Stimulated activated CD4-positive, alpha-beta T cell treated with anti-CD3 and anti-CD28 coated beads, Interleukin-2, amount 100 ng/mL, for 48 hours (primary cell): ENCODE measurements around the gene CTSZ.
"Not testable (repeated sequence)": the region's sequence is repeated elsewhere in the genome, so short reads cannot be mapped to it uniquely, and the experiment has no call there.

Experiments
- DNase-seq, 2 donors: peaks; one replicate each; pipeline ENCODE4 v3.0.0-alpha.2; 2020

Gene CTSZ

GRCh38 chr20:59006864-59007664 lies at the start of gene CTSZ:
Gene CTSZ, minus strand, starts transcription at chr20:59007254. Its CDS starts 126 bp downstream, at chr20:59007128.
- peak; percentile 39 to 48 for DNase-seq

GRCh38 chr20:59055302-59055701 lies 48.2 kb upstream of the CTSZ start:
- DNase-seq: no peak

- no peak for DNase-seq
Observed at GRCh38 chr20:59051666-59052185, 44.7 kb upstream of the CTSZ start.

- no peak for DNase-seq
Observed at GRCh38 chr20:59050437-59050836, 43.4 kb upstream of the CTSZ start.

GRCh38 chr20:59048681-59049030 lies 41.6 kb upstream of the CTSZ start:
- no peak for DNase-seq

GRCh38 chr20:59047938-59048680 lies 41.1 kb upstream of the CTSZ start:
- DNase-seq: no peak

- no peak for DNase-seq
Observed at GRCh38 chr20:59046862-59047261, 39.8 kb upstream of the CTSZ start.

- no peak for DNase-seq
Observed at GRCh38 chr20:59044796-59045195, 37.7 kb upstream of the CTSZ start.

GRCh38 chr20:59044295-59044694 lies 37.2 kb upstream of the CTSZ start:
- no peak for DNase-seq

- no peak for DNase-seq
Observed at GRCh38 chr20:59043698-59044097, 36.6 kb upstream of the CTSZ start.

- DNase-seq: peak; percentile 89 to 95
Observed at GRCh38 chr20:59042796-59043631, 36.0 kb upstream of the CTSZ start.

- no peak for DNase-seq
Observed at GRCh38 chr20:59042151-59042795, 35.2 kb upstream of the CTSZ start, which contains the start of gene PRELID3B. Gene PRELID3B, minus strand, starts transcription at chr20:59042786. Its CDS starts 56 bp downstream, at chr20:59042730.

- not testable (repeated sequence) for DNase-seq
Observed at GRCh38 chr20:59041487-59041886, 34.4 kb upstream of the CTSZ start.

GRCh38 chr20:59040667-59041066 lies 33.6 kb upstream of the CTSZ start:
- no peak for DNase-seq

GRCh38 chr20:59039233-59039632 lies 32.2 kb upstream of the CTSZ start:
- no peak for DNase-seq

- no peak for DNase-seq
Observed at GRCh38 chr20:59037386-59037785, 30.3 kb upstream of the CTSZ start.

- no peak for DNase-seq
Observed at GRCh38 chr20:59035381-59035780, 28.3 kb upstream of the CTSZ start.

GRCh38 chr20:59033616-59034165 lies 26.6 kb upstream of the CTSZ start:
- DNase-seq: no peak

GRCh38 chr20:59033093-59033492 lies 26.0 kb upstream of the CTSZ start:
- no peak for DNase-seq

- no peak for DNase-seq
Observed at GRCh38 chr20:59032713-59033059, 25.6 kb upstream of the CTSZ start.

GRCh38 chr20:59032023-59032712 lies 25.1 kb upstream of the CTSZ start, which contains the start of gene ATP5F1E:
Gene ATP5F1E, minus strand, starts transcription at chr20:59032335. Its CDS starts 84 bp downstream, at chr20:59032251.
- DNase-seq: peak; percentile 92 to 93
